ENCODE measurements around the gene PSMD1.

Gene PSMD1

GRCh38 chr2:231034291-231034882 is 22.3 kb upstream of the PSMD1 start:
- no peak for DNase-seq (ENCODE audit: low read depth in 2 of 2)

- no peak for DNase-seq (ENCODE audit: low read depth in 2 of 2)
Measured at GRCh38 chr2:231036131-231036530, 20.5 kb upstream of the PSMD1 start.

GRCh38 chr2:231036578-231037106 is 20.0 kb upstream of the PSMD1 start:
- DNase-seq (ENCODE audit: low read depth in 2 of 2): no peak

GRCh38 chr2:231037202-231037730 is 19.4 kb upstream of the PSMD1 start, which contains the start of gene C2orf72:
TSS of gene C2orf72 (plus strand) at chr2:231037523. CDS start at chr2:231037566, 43 bp downstream.
- no peak for DNase-seq (ENCODE audit: low read depth in 2 of 2)

- DNase-seq (ENCODE audit: low read depth in 2 of 2): no peak
Measured at GRCh38 chr2:231037731-231038482, 18.8 kb upstream of the PSMD1 start.

GRCh38 chr2:231038483-231039293 is 18.0 kb upstream of the PSMD1 start:
- no peak for DNase-seq (ENCODE audit: low read depth in 2 of 2)

GRCh38 chr2:231039294-231039664 is 17.4 kb upstream of the PSMD1 start:
- DNase-seq (ENCODE audit: low read depth in 2 of 2): no peak

- no peak for DNase-seq (ENCODE audit: low read depth in 2 of 2)
Measured at GRCh38 chr2:231039821-231040364, 16.8 kb upstream of the PSMD1 start.

- no peak for DNase-seq (ENCODE audit: low read depth in 2 of 2)
Measured at GRCh38 chr2:231041061-231041689, 15.5 kb upstream of the PSMD1 start.

- DNase-seq (ENCODE audit: low read depth in 2 of 2): no peak
Measured at GRCh38 chr2:231043796-231044195, 12.9 kb upstream of the PSMD1 start.

GRCh38 chr2:231046916-231047273 is 9.8 kb upstream of the PSMD1 start:
- no peak for DNase-seq (ENCODE audit: low read depth in 2 of 2)

- no peak for DNase-seq (ENCODE audit: low read depth in 2 of 2)
Measured at GRCh38 chr2:231047274-231047922, 9.3 kb upstream of the PSMD1 start.

- no peak for DNase-seq (ENCODE audit: low read depth in 2 of 2)
Measured at GRCh38 chr2:231047923-231048915, 8.4 kb upstream of the PSMD1 start.

GRCh38 chr2:231049286-231050017 is 7.2 kb upstream of the PSMD1 start:
- no peak for DNase-seq (ENCODE audit: low read depth in 2 of 2)

- DNase-seq (ENCODE audit: low read depth in 2 of 2): no peak
Measured at GRCh38 chr2:231050018-231050901, 6.4 kb upstream of the PSMD1 start.

GRCh38 chr2:231051116-231051515 is 5.6 kb upstream of the PSMD1 start:
- no peak for DNase-seq (ENCODE audit: low read depth in 2 of 2)

GRCh38 chr2:231052494-231053451 is 3.9 kb upstream of the PSMD1 start:
- peak; percentile 48 to 71 for DNase-seq (ENCODE audit: low read depth in 2 of 2)
